Cardiac ventricle fibroblast (primary cell): Measurements from ENCODE around the gene HMGN2. TPM values are rescaled to one million over a fixed set of nuclear protein-coding genes. Genes with fewer than 3 reads are reported as not detected.

ENCODE experiments used
- total RNA-seq: library from RNA; depleted of rRNA; stranded (reverse); fragments of >200 nt; gene quantifications from 2 replicates; pipeline ENCODE4 v1.2.3, GENCODE V29; 2015

The HMGN2 gene
- total RNA-seq: 178 and 185 TPM in 2 replicates

DNA sequence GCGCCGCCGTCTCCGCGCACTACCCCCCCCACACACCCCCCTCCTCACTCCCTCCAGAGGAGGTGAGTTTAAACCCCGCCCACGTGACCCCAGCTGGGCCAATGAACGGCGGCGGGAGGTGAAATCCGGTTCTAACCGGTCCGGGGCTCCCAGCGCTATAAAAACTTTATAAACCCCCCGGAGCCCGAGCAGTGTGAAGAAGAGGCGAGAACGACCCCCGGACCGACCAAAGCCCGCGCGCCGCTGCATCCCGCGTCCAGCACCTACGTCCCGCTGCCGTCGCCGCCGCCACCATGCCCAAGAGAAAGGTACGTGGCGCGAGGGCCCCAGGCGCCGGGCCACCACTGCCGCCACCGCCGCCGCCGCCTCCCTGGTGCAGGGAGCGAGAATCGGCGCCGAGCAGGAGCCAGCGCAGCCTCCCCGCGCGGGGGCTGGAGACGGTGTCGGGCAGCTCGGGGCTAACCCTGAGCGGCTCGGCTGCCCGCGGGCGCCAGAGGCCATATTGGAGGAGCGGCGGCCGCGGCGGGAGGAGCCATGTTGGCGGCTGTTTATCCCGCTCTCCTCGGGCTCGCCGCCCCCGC, at the start of gene HMGN2:
Gene HMGN2 (plus strand): TSS at position 121 of the 581 bp plus-strand sequence. CDS start 173 bp downstream, at position 294.

DNA sequence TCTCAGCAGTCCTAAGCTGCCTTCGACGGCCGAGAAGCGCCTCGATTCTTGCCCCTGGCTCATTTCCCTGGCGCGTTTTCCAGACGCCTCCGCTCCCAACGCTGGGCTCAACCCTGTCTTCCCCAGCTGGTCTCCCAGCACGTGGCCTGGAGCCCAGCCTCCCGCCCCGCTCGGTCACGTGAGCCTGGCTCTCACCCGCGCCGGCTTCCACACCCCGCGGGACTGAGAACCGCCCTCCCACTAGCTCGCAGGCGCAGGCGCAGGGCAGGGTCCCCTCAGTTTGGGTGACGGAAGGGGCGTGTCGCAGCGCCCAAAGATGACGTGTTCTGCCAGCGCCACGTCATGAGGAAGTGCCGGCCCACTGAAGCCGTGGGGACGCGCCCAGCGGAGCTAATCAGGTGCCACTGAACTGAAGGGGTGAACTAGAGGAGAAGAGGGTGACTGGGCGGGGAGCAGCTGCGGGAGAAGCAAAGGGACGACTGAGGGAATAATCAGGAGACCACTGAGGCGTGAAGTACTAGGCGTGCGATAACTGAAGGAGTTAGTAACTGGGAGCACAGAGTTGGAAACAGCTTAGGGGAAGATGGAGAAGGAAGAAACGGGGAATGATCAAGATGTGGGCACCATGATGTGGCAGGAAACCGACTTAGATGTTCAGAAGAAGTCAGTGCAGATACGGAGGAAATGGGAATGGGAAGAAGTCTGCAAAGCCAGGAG, 40.1 kb upstream of the HMGN2 start, which contains the start of gene DHDDS:
Gene DHDDS (plus strand): TSS at position 343 of the 717 bp plus-strand sequence. CDS start 625 bp downstream, outside the sequence.

Other genes with a start within 250 kb of the HMGN2 start
- gene CEP85, start 238.2 kb upstream of the HMGN2 start, total RNA-seq: 3.4 and 6.7 TPM in 2 replicates
- gene SH3BGRL3, start 192.4 kb upstream of the HMGN2 start, total RNA-seq: 225 and 247 TPM in 2 replicates
- 1.2 and 4.8 TPM in 2 replicates for gene UBXN11, start 165.8 kb upstream of the HMGN2 start, total RNA-seq
- not detected in 2 replicates for gene CD52, start 154.5 kb upstream of the HMGN2 start, total RNA-seq
- gene CRYBG2, start 118.3 kb upstream of the HMGN2 start, total RNA-seq: not detected in 2 replicates
- gene ZNF683, start 99.7 kb upstream of the HMGN2 start, total RNA-seq: not detected in 2 replicates
- gene LIN28A, start 61.6 kb upstream of the HMGN2 start, total RNA-seq: not detected in 2 replicates
- gene DHDDS, start 40.1 kb upstream of the HMGN2 start, total RNA-seq: 39.6 and 41.2 TPM in 2 replicates
- gene RPS6KA1, start 57.3 kb downstream of the HMGN2 start, total RNA-seq: 2.2 and 2.6 TPM in 2 replicates
- 20.8 and 32.6 TPM in 2 replicates for gene ARID1A, start 223.6 kb downstream of the HMGN2 start, total RNA-seq